Measurements from ENCODE around the gene POLRMT.
"Not testable (repeated sequence)": the region's sequence is repeated elsewhere in the genome, so short reads cannot be mapped to it uniquely, and the experiment has no call there.

Gene POLRMT

GRCh38 chr19:604355-604754, 29.0 kb downstream of the POLRMT start:
- Histone ChIP-seq H3K36me3 (ENCODE audit: control insufficient read depth in 2 of 2, insufficient read depth in 1 of 2, low read length in 2 of 2) (no peaks in the 10 kb centered on the region; a peak in 1 of 3 replicates), H3K4me3 (ENCODE audit: low read depth, low read length) (no peak overlapping the region), H3K4me1 (ENCODE audit: control insufficient read depth, insufficient read depth, low read length) (no peaks in the 10 kb centered on the region), H3K27ac (ENCODE audit: extremely low read depth, low read depth, low read length) (no peak overlapping the region), H3K9me3 (ENCODE audit: control insufficient read depth, insufficient read depth, low read depth, low read length) (no peaks in the 10 kb centered on the region)
- TF ChIP-seq KLF8 (tag by site-specific recombination; IDR thresholded peaks at IDR 0.05) (peak; percentile 91), ZNF585B (tag by site-specific recombination; IDR thresholded peaks at IDR 0.05) (no peak), KLF1 (tag by site-specific recombination; IDR thresholded peaks at IDR 0.05) (peak; percentile 97), ZNF600 (tag by site-specific recombination; IDR thresholded peaks at IDR 0.05) (no peak), OVOL3 (tag by site-specific recombination; IDR thresholded peaks at IDR 0.05) (no peak), CTCF (tag by site-specific recombination; IDR thresholded peaks at IDR 0.05) (no peak), HIC1 (tag by site-specific recombination; IDR thresholded peaks at IDR 0.05) (no peak)
- ChIA-PET CTCF (no interaction called here), POLR2A (no interaction called here)

- POLR2A ChIA-PET; H3K4me1 ChIP-seq (ENCODE audit: control insufficient read depth, insufficient read depth, low read length); CTCF ChIA-PET: not testable (repeated sequence)
Observed at GRCh38 chr19:603779-604178, 29.6 kb downstream of the POLRMT start.

GRCh38 chr19:603302-603639, 30.1 kb downstream of the POLRMT start:
- H3K9me3 ChIP-seq (ENCODE audit: control insufficient read depth, insufficient read depth, low read depth, low read length); H3K36me3 ChIP-seq (ENCODE audit: control insufficient read depth in 2 of 2, insufficient read depth in 1 of 2, low read length in 2 of 2); POLR2A ChIA-PET; H3K4me1 ChIP-seq (ENCODE audit: control insufficient read depth, insufficient read depth, low read length); H3K27ac ChIP-seq (ENCODE audit: extremely low read depth, low read depth, low read length); CTCF ChIA-PET; H3K4me3 ChIP-seq (ENCODE audit: low read depth, low read length): not testable (repeated sequence)

More at GRCh38 chr19:603779-604178, 29.6 kb downstream of the POLRMT start:
- not testable (repeated sequence) for H3K27ac ChIP-seq (ENCODE audit: extremely low read depth, low read depth, low read length); H3K4me3 ChIP-seq (ENCODE audit: low read depth, low read length); H3K9me3 ChIP-seq (ENCODE audit: control insufficient read depth, insufficient read depth, low read depth, low read length); H3K36me3 ChIP-seq (ENCODE audit: control insufficient read depth in 2 of 2, insufficient read depth in 1 of 2, low read length in 2 of 2)
- 0 out of 2 replicates have a peak, but pooled peaks have one; percentile 26 for TF ChIP-seq KLF8 (tag by site-specific recombination; IDR thresholded peaks at IDR 0.05)

- H3K36me3 ChIP-seq (ENCODE audit: control insufficient read depth in 2 of 2, insufficient read depth in 1 of 2, low read length in 2 of 2) = no peaks in the 10 kb centered on the region; a peak in 1 of 3 replicates
- H3K27ac ChIP-seq (ENCODE audit: extremely low read depth, low read depth, low read length) = no peak overlapping the region
- ChIA-PET CTCF (no interaction called here), POLR2A (no interaction called here)
- TF ChIP-seq EGR2 (tag by site-specific recombination; IDR thresholded peaks at IDR 0.05; ENCODE audit: low read depth) (no peak), HIC1 (tag by site-specific recombination; IDR thresholded peaks at IDR 0.05) (0 out of 2 replicates have a peak, but pooled peaks have one; percentile 24)
- H3K9me3 ChIP-seq (ENCODE audit: control insufficient read depth, insufficient read depth, low read depth, low read length) = no peaks in the 10 kb centered on the region
- no peaks in the 10 kb centered on the region for H3K4me1 ChIP-seq (ENCODE audit: control insufficient read depth, insufficient read depth, low read length)
- no peak overlapping the region for H3K4me3 ChIP-seq (ENCODE audit: low read depth, low read length)
Observed at GRCh38 chr19:602391-603301, 30.7 kb downstream of the POLRMT start.
